GM10266 (cell line): ENCODE data around the gene BABAM2.

Experiments used
- DNase-seq: peaks from one replicate; pipeline ENCODE4 v3.0.0; 2012; ENCODE audit errors: extremely low spot score
- CTCF ChIP-seq: IDR thresholded peaks from 2 replicates; pipeline ENCODE4 v1.5.1; 2012; ENCODE audit warnings: mild to moderate bottlenecking, low read depth; ENCODE audit not compliant: control insufficient read depth, insufficient read depth; ENCODE audit errors: missing control alignments

The BABAM2 gene

GRCh38 chr2:28382755-28383154, 492.2 kb downstream of the BABAM2 start:
- TF ChIP-seq CTCF, result no peak
- no peak for DNase-seq

- no peak for TF ChIP-seq CTCF
- no peak for DNase-seq
Observed at GRCh38 chr2:28387082-28387960, 496.8 kb downstream of the BABAM2 start.
